ENCODE data around the gene RSAD1.
"Not testable (repeated sequence)": the region's sequence is repeated elsewhere in the genome, so short reads cannot be mapped to it uniquely, and the experiment has no call there.

Gene RSAD1

DNA sequence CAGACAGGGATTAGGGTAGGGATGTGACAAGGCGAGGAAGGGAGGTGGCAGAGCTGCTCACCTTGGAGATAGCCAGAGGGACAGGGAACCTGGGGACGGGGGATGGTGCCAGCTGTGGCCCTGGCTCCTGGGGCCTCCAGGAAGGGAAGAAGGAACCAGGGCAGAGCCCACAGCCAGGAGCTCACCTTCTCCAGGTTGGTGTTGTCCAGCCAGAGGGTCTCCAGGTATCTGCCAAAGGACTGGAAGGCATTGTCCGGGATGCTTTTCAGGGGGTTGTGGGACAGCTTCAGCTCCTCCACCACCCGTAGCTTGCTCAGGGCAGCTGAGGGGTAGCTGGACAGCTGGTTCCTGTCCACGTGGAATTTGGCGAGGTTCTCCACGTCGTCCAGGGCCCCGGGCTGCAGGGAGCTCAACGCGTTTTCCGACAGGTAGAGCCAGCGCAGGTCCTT, 10.8 kb upstream of the RSAD1 start:
- DNase-seq (ENCODE audit: low read depth, low spot score) = no peak
- no peak overlapping the region for H3K27ac ChIP-seq
- no peaks in the 10 kb centered on the region for H3K36me3 ChIP-seq (ENCODE audit: insufficient read depth, low read length)
- no peaks in the 10 kb centered on the region for H3K9me3 ChIP-seq (ENCODE audit: low read depth, low read length)
- no peak overlapping the region for H3K4me3 ChIP-seq
- H3K9ac ChIP-seq (ENCODE audit: insufficient read length) = no peak overlapping the region
- TF ChIP-seq EZH2 (IDR thresholded peaks at IDR 0.05) (no peak), POLR2AphosphoS5 (IDR thresholded peaks at IDR 0.05; ENCODE audit: borderline replicate concordance, low read depth, low read length) (no peak), FOXP2 (optimal IDR thresholded peaks at IDR 0.05; ENCODE audit: control extremely low read depth, extremely low read length, insufficient read depth) (no peak)

DNA sequence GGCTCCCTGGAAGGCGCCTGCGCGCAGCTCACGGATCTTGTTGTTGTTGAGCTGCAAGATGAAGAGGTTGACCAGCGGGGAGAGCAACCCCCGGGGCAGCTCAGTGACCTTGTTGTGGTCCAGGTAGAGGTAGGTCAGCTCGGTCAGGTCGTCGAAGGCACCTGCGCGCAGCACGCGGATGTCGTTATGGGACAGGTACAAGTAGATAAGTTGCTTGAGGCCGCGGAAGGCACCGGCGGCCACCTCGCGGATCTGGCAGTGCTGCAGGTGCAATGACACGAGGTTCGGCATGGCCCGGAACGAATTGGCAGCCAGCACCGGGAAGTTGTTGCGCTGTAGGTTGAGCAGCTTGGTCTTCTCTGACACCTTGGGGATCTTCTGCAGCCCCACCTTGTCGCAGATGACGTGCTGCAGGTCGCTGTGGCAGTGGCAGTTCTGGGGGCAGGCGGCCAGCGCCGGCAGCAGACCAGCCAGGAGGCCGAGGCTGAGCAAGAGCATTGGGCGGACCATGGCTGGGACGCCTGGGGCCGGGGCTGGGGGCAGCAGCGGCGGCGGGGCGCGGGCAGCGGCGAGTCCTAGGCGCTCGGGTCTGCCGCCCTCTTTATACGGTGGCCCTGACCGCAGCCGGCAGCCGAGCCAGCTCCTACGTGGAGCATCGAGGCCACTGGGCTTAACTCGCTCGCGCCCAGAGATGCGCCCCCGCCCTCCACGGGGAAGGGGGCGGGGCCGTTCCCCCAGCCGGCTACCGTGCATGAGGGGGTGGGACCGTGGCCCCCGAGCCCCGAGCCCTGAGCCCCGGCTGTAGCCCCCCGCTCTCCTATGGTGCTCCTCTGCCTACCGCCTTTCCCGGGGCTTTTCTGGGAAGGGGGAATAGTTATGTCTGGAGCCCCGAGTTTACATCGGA, 10.1 kb upstream of the RSAD1 start, which contains the start of gene CHAD:
Gene CHAD, minus strand, starts transcription at position 577 of the 904 bp plus-strand sequence. Its CDS starts 67 bp downstream, at position 510.
- Histone ChIP-seq H3K9me3 (ENCODE audit: low read depth, low read length) (no peaks in the 10 kb centered on the region), H3K4me3 (no peak within 1 kb of the TSS), H3K9ac (ENCODE audit: insufficient read length) (no peak within 1 kb of the TSS), H3K27ac (no peak within 1 kb of the TSS), H3K36me3 (ENCODE audit: insufficient read depth, low read length) (no peaks in the 10 kb centered on the region)
- no peak for DNase-seq (ENCODE audit: low read depth, low spot score)
- TF ChIP-seq POLR2AphosphoS5 (IDR thresholded peaks at IDR 0.05; ENCODE audit: borderline replicate concordance, low read depth, low read length) (no peak), EZH2 (IDR thresholded peaks at IDR 0.05) (no peak)

DNA sequence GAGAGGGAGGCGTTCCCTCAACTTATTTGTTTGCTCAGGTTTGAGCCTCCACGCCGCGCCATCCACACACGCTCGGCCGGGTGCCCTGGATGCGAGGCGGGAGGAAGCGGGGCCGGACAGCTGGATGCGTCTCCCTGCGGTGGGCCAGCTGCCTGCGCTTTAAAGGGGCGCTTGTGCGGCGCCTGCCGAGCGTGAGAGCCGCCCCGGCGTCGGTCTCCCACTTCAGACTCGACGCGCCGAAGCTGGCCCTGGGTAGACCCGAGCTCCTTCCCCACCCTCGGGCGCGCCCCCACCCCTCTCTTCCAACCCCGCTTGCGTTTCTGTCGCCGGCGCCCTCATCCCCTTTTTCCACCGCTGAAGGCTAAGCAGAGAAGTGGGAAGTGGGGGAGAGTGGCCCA, 9.5 kb upstream of the RSAD1 start:
- Histone ChIP-seq H3K27ac (no peak overlapping the region), H3K9me3 (ENCODE audit: low read depth, low read length) (no peaks in the 10 kb centered on the region), H3K4me3 (no peak overlapping the region), H3K36me3 (ENCODE audit: insufficient read depth, low read length) (no peaks in the 10 kb centered on the region), H3K9ac (ENCODE audit: insufficient read length) (no peak overlapping the region)
- DNase-seq (ENCODE audit: low read depth, low spot score) = no peak
- TF ChIP-seq FOXP2 (optimal IDR thresholded peaks at IDR 0.05; ENCODE audit: control extremely low read depth, extremely low read length, insufficient read depth) (no peak), EZH2 (IDR thresholded peaks at IDR 0.05) (no peak), POLR2AphosphoS5 (IDR thresholded peaks at IDR 0.05; ENCODE audit: borderline replicate concordance, low read depth, low read length) (no peak)

DNA sequence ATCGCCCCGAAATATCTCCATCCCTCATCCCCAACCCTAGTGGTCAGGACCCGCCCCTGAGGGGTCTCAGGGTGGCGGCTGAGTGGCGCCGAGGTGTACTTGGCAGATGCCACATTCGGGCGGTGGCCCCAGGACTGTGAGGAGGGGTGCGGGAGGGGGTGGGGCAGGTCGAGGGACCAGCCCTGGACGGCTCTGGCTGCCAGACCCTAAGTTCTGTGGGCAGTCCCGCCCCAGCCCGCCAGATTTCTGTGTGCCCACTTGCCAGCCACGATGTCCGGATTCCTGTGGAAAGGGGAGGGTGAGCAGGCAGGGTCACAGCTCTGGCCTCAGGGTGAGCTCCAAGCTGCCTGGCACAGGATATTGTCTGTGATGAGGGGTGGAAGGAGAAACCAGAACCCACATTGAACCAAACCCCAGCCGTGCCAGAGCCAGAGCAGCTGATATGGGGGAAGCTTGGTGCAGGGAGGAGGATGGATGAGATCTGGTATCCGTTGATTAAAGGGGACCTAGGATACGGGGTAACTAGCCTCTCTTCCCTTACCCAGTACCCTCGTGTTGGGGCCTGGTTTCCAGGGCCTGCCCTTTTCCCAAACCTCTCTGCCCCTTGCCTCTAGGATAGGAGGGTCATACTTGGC, 8.9 kb upstream of the RSAD1 start:
- no peak overlapping the region for H3K4me3 ChIP-seq
- no peak overlapping the region for H3K9ac ChIP-seq (ENCODE audit: insufficient read length)
- no peak overlapping the region for H3K27ac ChIP-seq
- DNase-seq (ENCODE audit: low read depth, low spot score) = no peak
- TF ChIP-seq POLR2AphosphoS5 (IDR thresholded peaks at IDR 0.05; ENCODE audit: borderline replicate concordance, low read depth, low read length) = no peak
- TF ChIP-seq FOXP2 (optimal IDR thresholded peaks at IDR 0.05; ENCODE audit: control extremely low read depth, extremely low read length, insufficient read depth) = no peak
- no peak for TF ChIP-seq EZH2 (IDR thresholded peaks at IDR 0.05)
- H3K36me3 ChIP-seq (ENCODE audit: insufficient read depth, low read length) = no peaks in the 10 kb centered on the region
- no peaks in the 10 kb centered on the region for H3K9me3 ChIP-seq (ENCODE audit: low read depth, low read length)

DNA sequence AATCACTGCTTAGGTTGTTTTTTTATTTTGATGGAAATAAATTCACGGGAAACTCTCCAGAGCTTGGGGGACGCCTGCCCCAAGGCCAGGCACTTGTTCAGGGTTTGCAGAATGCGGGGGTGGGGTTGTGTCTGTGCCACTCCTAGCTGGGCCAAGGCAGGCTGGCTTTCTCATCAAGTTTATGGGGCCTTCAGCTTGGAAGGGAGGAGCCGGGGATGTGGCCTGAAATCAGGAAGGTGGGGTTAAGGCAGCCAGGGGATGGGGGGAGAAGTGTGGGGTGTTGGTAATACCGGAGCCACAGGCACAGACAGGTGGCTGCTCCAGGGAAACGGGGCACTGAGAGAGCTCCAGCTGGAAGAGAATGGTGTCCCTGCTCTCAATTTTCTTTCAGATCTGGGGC, 8.2 kb upstream of the RSAD1 start:
- no peak for TF ChIP-seq POLR2AphosphoS5 (IDR thresholded peaks at IDR 0.05; ENCODE audit: borderline replicate concordance, low read depth, low read length)
- TF ChIP-seq EZH2 (IDR thresholded peaks at IDR 0.05) = no peak
- no peak for TF ChIP-seq FOXP2 (optimal IDR thresholded peaks at IDR 0.05; ENCODE audit: control extremely low read depth, extremely low read length, insufficient read depth)
- no peaks in the 10 kb centered on the region for H3K9me3 ChIP-seq (ENCODE audit: low read depth, low read length)
- H3K4me3 ChIP-seq = no peak overlapping the region
- no peak overlapping the region for H3K27ac ChIP-seq
- H3K9ac ChIP-seq (ENCODE audit: insufficient read length) = no peak overlapping the region
- no peak for DNase-seq (ENCODE audit: low read depth, low spot score)
- no peaks in the 10 kb centered on the region for H3K36me3 ChIP-seq (ENCODE audit: insufficient read depth, low read length)

DNA sequence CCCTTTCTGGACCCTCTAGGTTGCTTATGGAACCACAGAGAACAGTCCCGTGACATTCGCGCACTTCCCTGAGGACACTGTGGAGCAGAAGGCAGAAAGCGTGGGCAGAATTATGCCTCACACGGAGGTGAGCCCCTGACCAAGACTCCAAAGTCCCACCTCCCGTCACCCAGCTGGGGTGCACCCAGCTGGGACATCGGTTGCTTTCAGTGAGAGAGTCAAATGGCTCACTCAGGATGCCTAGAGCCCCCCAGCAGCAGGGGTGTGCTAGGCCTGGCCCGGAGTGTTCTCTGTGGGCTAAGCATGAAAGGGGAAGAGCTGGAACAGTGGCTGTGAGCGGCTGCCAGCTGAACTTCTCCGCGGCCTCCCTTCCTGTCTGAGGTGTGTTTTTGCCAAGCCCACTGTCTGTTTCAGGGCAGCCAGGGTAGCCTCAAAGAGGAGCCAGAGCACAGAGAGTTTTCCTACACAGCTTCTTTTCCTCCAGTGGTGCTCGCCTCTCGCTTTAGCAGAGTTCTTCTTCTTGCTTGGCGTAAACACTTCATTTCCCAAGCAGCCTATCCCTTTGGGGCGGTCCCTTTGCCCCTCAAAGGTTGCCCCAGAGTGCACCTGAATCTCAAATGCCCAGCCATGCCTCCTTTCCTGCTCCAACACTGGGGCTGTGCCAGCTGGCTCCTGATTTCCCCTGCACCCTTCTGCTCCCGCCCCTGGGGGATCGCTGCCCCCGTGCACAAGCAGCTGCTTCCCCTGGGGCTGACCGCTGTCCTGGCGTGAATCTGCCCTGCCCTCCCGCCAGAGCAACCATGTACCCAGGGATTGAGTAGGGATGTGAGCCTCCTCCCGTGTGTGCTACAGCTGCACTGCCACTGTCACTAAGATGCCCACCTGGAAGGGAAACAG, 7.4 kb upstream of the RSAD1 start:
- no peak for DNase-seq (ENCODE audit: low read depth, low spot score)
- Histone ChIP-seq H3K36me3 (ENCODE audit: insufficient read depth, low read length) (no peaks in the 10 kb centered on the region), H3K9me3 (ENCODE audit: low read depth, low read length) (no peaks in the 10 kb centered on the region), H3K4me3 (no peak overlapping the region), H3K27ac (no peak overlapping the region), H3K9ac (ENCODE audit: insufficient read length) (no peak overlapping the region)
- TF ChIP-seq POLR2AphosphoS5 (IDR thresholded peaks at IDR 0.05; ENCODE audit: borderline replicate concordance, low read depth, low read length) = no peak
- no peak for TF ChIP-seq EZH2 (IDR thresholded peaks at IDR 0.05)
- no peak for TF ChIP-seq FOXP2 (optimal IDR thresholded peaks at IDR 0.05; ENCODE audit: control extremely low read depth, extremely low read length, insufficient read depth)

DNA sequence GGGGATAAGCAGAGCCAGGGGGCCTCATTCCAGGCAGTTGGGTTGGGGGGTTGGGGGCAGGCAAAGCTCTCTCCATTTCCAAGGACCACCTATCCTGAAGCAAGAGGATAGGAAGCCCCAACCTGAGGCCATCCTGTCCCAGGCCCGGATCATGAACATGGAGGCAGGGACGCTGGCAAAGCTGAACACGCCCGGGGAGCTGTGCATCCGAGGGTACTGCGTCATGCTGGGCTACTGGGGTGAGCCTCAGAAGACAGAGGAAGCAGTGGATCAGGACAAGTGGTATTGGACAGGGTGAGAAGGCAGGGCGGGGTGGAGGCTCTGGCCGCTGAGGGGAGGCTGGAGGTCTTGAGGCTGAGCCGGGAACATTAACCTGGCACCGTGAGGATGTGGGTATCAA, 6.4 kb upstream of the RSAD1 start:
- Histone ChIP-seq H3K36me3 (ENCODE audit: insufficient read depth, low read length) (no peaks in the 10 kb centered on the region), H3K9me3 (ENCODE audit: low read depth, low read length) (no peaks in the 10 kb centered on the region), H3K4me3 (no peak overlapping the region), H3K27ac (no peak overlapping the region), H3K9ac (ENCODE audit: insufficient read length) (no peak overlapping the region)
- no peak for DNase-seq (ENCODE audit: low read depth, low spot score)
- no peak for TF ChIP-seq EZH2 (IDR thresholded peaks at IDR 0.05)
- no peak for TF ChIP-seq POLR2AphosphoS5 (IDR thresholded peaks at IDR 0.05; ENCODE audit: borderline replicate concordance, low read depth, low read length)
- no peak for TF ChIP-seq FOXP2 (optimal IDR thresholded peaks at IDR 0.05; ENCODE audit: control extremely low read depth, extremely low read length, insufficient read depth)

DNA sequence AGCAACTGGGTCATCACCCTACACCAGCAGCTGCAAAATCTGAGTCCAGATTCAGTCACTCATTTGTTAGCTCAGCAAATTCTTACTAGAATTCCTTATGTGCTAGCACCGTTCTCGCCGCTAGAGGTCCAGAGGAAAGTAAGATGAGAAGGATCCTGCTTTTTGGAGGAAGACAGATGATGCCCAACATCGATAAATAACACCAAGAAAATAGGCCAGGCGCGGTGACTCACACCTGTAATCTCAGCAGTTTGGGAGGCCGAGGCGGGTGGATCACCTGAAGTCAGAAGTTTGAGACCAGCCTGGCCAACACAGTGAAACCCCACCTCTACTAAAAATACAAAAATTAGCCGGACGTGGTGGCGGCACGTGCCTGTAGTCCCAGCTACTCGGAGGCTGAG, 5.9 kb upstream of the RSAD1 start:
- H3K9me3 ChIP-seq (ENCODE audit: low read depth, low read length); H3K4me3 ChIP-seq; DNase-seq (ENCODE audit: low read depth, low spot score); H3K27ac ChIP-seq; H3K36me3 ChIP-seq (ENCODE audit: insufficient read depth, low read length); H3K9ac ChIP-seq (ENCODE audit: insufficient read length): not testable (repeated sequence)

Measured in SK-N-MC (cell line).